Gastroesophageal sphincter (tissue), 4 donors: ENCODE data around the gene TMEM163. TPM values are rescaled to one million over a fixed set of nuclear protein-coding genes. Genes with fewer than 3 reads are reported as not detected.

Experiments used
- ATAC-seq: fragments of 150-250 bp; one replicate; pipeline ENCODE4 v1.9.1; 2016; ENCODE audit warnings: mild to moderate bottlenecking, moderate library complexity
- H3K27ac ChIP-seq, 4 donors: fragments of 200-600 bp; sonication (generic) in 3 of 4; 1 replicate in 3 of 4; 2 replicates in 1 of 4; pipeline ENCODE4 v1.5.1; 2016 to 2019
- H3K27me3 ChIP-seq: fragments of 200-600 bp; sonication (generic); one replicate; pipeline ENCODE4 v1.5.1; 2019
- H3K36me3 ChIP-seq, 2 donors: fragments of 200-600 bp; sonication (generic); one replicate each; pipeline ENCODE4 v1.5.1; 2019; ENCODE audit warnings: control low read depth in 1 of 2
- H3K4me1 ChIP-seq, 3 donors: fragments of 200-600 bp; sonication (generic); 1 replicate in 2 of 3; 2 replicates in 1 of 3; pipeline ENCODE4 v1.5.1; 2016 to 2019; ENCODE audit warnings: control low read depth in 2 of 3
- H3K4me3 ChIP-seq, 2 donors: fragments of 200-600 bp; sonication (generic); one replicate each; pipeline ENCODE4 v1.5.1; 2019; ENCODE audit warnings: mild to moderate bottlenecking in 1 of 2, moderate library complexity in 1 of 2
- H3K9me3 ChIP-seq, 3 donors: fragments of 200-600 bp; sonication (generic); one replicate each; pipeline ENCODE4 v1.5.1; 2017 to 2019; ENCODE audit warnings: control low read depth in 2 of 3
- CTCF ChIP-seq, 4 experiments: fragments of 200-600 bp in 2 of 4; fragments of 450-650 bp in 2 of 4; sonication (generic) in 1 of 4; IDR thresholded peaks; one replicate each; pipeline ENCODE4 v1.5.1; 2017 to 2019; ENCODE audit warnings: antibody characterized with exemption in 4 of 4, mild to moderate bottlenecking in 2 of 4, moderate library complexity in 2 of 4
- EP300 ChIP-seq: sonication (generic); formaldehyde crosslinking; IDR thresholded peaks from one replicate; pipeline ENCODE4 v1.6.1; 2017; ENCODE audit warnings: antibody characterized with exemption, mild to moderate bottlenecking
- POLR2A ChIP-seq, 2 donors: fragments of 450-650 bp; IDR thresholded peaks; one replicate each; pipeline ENCODE4 v1.6.1; 2017; ENCODE audit warnings: antibody characterized with exemption in 2 of 2, mild to moderate bottlenecking in 2 of 2, moderate library complexity in 1 of 2
- POLR2AphosphoS5 ChIP-seq: sonication (generic); formaldehyde crosslinking; IDR thresholded peaks from one replicate; pipeline ENCODE4 v1.6.1; 2017; ENCODE audit warnings: antibody characterized with exemption
- WGBS, 2 donors: methylation state at CpG; one replicate each; pipeline ENCODE4 v1.1.5; 2018; ENCODE audit warnings: low coverage in 1 of 2; 5-methylcytosine and 5-hydroxymethylcytosine counted together
- total RNA-seq, 4 donors: library from RNA; depleted of rRNA; stranded (reverse); fragments of >200 nt; gene quantifications; one replicate each; pipeline ENCODE4 v1.1.0, GENCODE V29; 2016

The TMEM163 gene
- total RNA-seq, 4 donors from 2014 or later = 0.27 to 2.5 (median 0.60) TPM

DNA sequence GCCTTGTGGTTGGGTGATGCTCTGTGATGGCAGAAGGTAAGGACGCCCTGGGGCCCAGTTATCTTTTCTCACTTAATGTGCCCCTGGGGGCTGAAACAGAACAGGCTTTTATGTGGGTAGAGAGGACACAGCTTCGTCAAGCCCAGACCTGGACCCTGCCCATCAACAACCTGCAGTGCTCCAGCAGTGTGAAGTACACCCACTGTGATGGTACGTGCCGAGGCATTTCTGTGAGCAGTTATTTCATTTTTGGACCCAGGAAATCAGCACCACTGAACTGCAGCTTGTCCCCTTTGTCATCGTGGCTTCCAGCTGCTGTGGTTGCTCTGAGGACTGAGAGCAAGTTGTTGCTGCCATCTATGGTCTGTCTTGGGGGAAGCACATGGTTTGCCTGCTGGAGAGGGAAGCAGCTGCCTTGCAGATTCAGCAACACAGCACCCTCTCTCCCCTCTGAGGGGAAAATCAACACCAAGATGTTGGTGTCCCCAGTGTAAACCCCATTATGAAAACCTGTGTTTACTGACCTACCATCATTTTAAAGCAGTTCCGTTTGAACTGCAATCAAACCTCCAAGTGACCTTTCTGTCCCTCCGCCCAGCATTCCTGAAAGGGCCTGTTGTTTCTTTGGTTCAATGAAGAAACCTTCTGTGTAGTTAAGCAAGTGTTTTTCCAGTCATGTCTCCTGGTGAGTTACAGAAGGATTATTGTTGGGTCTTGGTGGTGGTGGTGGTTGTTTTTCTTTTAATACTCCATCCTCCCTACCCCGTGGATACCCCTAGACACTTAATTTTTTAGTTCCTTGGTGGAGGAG lies 306.8 kb downstream of the TMEM163 start:
- TF ChIP-seq POLR2AphosphoS5 = peak; percentile 6
- peak; percentile 46 to 78 (median 68) for TF ChIP-seq CTCF (IDR thresholded peaks at IDR 0.05)
- TF ChIP-seq POLR2A (IDR thresholded peaks at IDR 0.05) = no peak
- no peak for TF ChIP-seq EP300
- peaks cover 0 to 6% of the 10 kb centered on the region in 2 donors for H3K36me3 ChIP-seq
- no peaks in the 10 kb centered on the region for H3K27me3 ChIP-seq
- no peaks in the 10 kb centered on the region for H3K9me3 ChIP-seq
- WGBS, 2 donors = 60 to 67% methylated on average over 1 to 4 of the region's 8 CpGs
- no peak overlapping the region for H3K4me3 ChIP-seq
- H3K4me1 ChIP-seq = peaks cover 0 to 29% (median 11%) of the 10 kb centered on the region in 3 donors
- peak overlapping the region in 2 of 4 donors; percentile 14 to 18 for H3K27ac ChIP-seq
- ATAC-seq = peak; percentile 88

DNA sequence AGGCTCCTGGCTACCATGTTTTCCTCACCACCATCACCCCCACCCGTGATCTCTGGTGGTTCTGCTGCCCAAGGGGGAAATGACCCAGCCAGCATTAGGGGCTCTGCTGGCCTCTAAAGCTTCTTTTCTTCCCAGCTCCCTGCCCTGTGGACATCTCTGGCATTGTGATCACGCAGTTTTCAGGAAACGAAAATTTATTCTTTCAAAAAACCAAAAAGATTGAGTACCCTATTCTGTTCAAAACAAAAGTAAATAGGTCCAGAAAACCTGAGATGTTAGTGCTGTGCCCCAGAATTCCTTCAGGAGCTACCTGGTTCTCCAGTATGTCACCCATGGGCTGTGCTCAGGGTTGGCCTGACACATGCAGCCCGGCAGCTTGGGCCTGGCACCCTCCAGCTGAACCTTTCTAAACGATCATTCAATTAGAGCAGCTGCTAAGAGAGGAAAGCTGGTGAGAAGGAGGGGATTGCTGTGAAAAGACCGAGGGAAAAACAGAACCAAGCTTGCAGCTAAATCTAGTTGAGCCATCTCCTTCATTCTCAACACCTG lies 307.4 kb downstream of the TMEM163 start:
- no peak for TF ChIP-seq CTCF (IDR thresholded peaks at IDR 0.05)
- TF ChIP-seq POLR2AphosphoS5 = no peak
- TF ChIP-seq EP300 = no peak
- TF ChIP-seq POLR2A (IDR thresholded peaks at IDR 0.05) = no peak
- Histone ChIP-seq H3K27me3 (no peaks in the 10 kb centered on the region), H3K4me3 (no peak overlapping the region), H3K9me3 (no peaks in the 10 kb centered on the region), H3K36me3 (peaks cover 0 to 6% of the 10 kb centered on the region in 2 donors), H3K4me1 (peaks cover 0 to 29% (median 11%) of the 10 kb centered on the region in 3 donors), H3K27ac (peak overlapping the region in 2 of 4 donors; percentile 14 to 18)
- 38 to 75% methylated on average over 3 to 4 of the region's 6 CpGs for WGBS, 2 donors
- ATAC-seq = no peak

DNA sequence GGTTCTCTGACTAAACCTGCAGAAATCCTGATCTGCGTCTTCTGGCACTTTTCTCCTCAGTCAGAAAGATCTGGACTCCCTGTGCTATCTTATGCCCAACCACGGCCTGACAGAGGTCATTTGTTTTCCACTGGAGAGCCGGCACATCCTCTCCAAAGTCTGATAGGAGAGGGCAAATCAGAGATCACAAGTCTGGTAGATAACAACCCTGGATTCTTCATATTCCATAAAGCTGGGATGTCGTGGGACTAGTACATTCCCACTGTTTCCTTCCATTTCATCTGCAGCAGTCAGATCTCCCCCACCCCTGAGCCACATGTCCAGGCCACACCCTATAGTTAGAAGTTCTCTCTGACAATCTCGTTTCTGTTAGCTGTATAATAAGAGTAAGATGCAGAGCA lies 308.0 kb downstream of the TMEM163 start:
- WGBS, 2 donors = 66 to 78% methylated on average over 3 to 5 of the region's 5 CpGs
- ATAC-seq = no peak
- Histone ChIP-seq H3K9me3 (no peaks in the 10 kb centered on the region), H3K4me1 (peaks cover 0 to 34% (median 11%) of the 10 kb centered on the region in 3 donors), H3K27me3 (no peaks in the 10 kb centered on the region), H3K36me3 (peaks cover 0 to 9% of the 10 kb centered on the region in 2 donors), H3K27ac (peak overlapping the region in 1 of 4 donors; percentile 18), H3K4me3 (no peak overlapping the region)
- no peak for TF ChIP-seq CTCF (IDR thresholded peaks at IDR 0.05)
- TF ChIP-seq POLR2A (IDR thresholded peaks at IDR 0.05) = no peak
- no peak for TF ChIP-seq EP300
- TF ChIP-seq POLR2AphosphoS5 = no peak

- Histone ChIP-seq H3K4me1 (peaks cover 0 to 43% (median 11%) of the 10 kb centered on the region in 3 donors), H3K9me3 (no peaks in the 10 kb centered on the region), H3K27me3 (no peaks in the 10 kb centered on the region), H3K36me3 (peaks cover 0 to 11% of the 10 kb centered on the region in 2 donors), H3K27ac (no peak overlapping the region), H3K4me3 (no peak overlapping the region)
- no peak for TF ChIP-seq POLR2A (IDR thresholded peaks at IDR 0.05)
- TF ChIP-seq CTCF (IDR thresholded peaks at IDR 0.05) = no peak
- no peak for TF ChIP-seq EP300
- no peak for TF ChIP-seq POLR2AphosphoS5
- no peak for ATAC-seq
- 82% methylated on average over 2 of the region's 2 CpGs; no CpG with 5 or more reads in 1 of the 2 donors for WGBS, 2 donors
Observed at GRCh38 chr2:134410006-134410405, 308.8 kb downstream of the TMEM163 start.

DNA sequence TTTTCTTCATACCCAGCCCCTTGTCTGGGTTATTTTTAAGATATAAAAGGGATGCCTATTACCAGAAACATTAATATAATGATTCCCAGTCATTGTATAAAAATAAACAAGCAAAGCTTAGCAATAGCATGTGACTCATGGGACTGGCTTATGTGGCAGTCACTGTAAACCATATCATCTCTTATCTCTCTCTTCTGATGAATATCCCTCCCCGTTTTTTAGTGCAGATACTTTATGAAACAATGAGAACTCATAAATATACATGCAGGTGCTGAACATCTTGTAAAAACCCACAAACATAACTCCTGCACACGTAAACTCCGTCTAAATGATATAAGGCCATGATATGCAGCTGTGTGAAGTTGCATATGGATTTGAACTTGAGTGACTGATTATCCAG lies 310.0 kb downstream of the TMEM163 start:
- Histone ChIP-seq H3K27me3 (no peaks in the 10 kb centered on the region), H3K27ac (no peak overlapping the region), H3K4me1 (peaks cover 0 to 43% (median 11%) of the 10 kb centered on the region in 3 donors), H3K9me3 (no peaks in the 10 kb centered on the region), H3K36me3 (peaks cover 0 to 16% of the 10 kb centered on the region in 2 donors), H3K4me3 (no peak overlapping the region)
- 66 to 80% methylated on average over 2 to 3 of the region's 3 CpGs for WGBS, 2 donors
- ATAC-seq = no peak
- no peak for TF ChIP-seq POLR2A (IDR thresholded peaks at IDR 0.05)
- TF ChIP-seq CTCF (IDR thresholded peaks at IDR 0.05) = no peak
- no peak for TF ChIP-seq POLR2AphosphoS5
- no peak for TF ChIP-seq EP300
